Measurements from ENCODE around the gene PCMTD2.

- TF ChIP-seq, protein P1, sequence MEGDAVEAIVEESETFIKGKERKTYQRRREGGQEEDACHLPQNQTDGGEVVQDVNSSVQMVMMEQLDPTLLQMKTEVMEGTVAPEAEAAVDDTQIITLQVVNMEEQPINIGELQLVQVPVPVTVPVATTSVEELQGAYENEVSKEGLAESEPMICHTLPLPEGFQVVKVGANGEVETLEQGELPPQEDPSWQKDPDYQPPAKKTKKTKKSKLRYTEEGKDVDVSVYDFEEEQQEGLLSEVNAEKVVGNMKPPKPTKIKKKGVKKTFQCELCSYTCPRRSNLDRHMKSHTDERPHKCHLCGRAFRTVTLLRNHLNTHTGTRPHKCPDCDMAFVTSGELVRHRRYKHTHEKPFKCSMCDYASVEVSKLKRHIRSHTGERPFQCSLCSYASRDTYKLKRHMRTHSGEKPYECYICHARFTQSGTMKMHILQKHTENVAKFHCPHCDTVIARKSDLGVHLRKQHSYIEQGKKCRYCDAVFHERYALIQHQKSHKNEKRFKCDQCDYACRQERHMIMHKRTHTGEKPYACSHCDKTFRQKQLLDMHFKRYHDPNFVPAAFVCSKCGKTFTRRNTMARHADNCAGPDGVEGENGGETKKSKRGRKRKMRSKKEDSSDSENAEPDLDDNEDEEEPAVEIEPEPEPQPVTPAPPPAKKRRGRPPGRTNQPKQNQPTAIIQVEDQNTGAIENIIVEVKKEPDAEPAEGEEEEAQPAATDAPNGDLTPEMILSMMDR (IDR thresholded peaks at IDR 0.05): no peak
- TF ChIP-seq EZH2phosphoT487 (IDR thresholded peaks at IDR 0.05) (no peak), EZH2 (IDR thresholded peaks at IDR 0.05) (no peak)
Measured at GRCh38 chr20:64214952-64215351, 40.6 kb upstream of the PCMTD2 start.
